Measurements from ENCODE around the gene PLEKHA8.

The PLEKHA8 gene

GRCh38 chr7:30003098-30003497 is 25.1 kb upstream of the PLEKHA8 start:
- H2BK5ac ChIP-seq (ENCODE audit: low read depth, low read length, poor library complexity) = no peak overlapping the region
- H3K9ac ChIP-seq (ENCODE audit: low read length) = no peak overlapping the region
- H3K4me1 ChIP-seq (ENCODE audit: control insufficient read depth in 1 of 2, insufficient read depth in 2 of 2, low read length in 2 of 2) = no peaks in the 10 kb centered on the region
- H2BK12ac ChIP-seq (ENCODE audit: low read length) = no peak overlapping the region
- no CpG with 5 or more reads among the region's 6 CpGs for WGBS (ENCODE audit: extremely low coverage, insufficient coverage, insufficient read length)
- no peak overlapping the region for H3K4me3 ChIP-seq (ENCODE audit: low read depth, low read length)
- H4K12ac ChIP-seq (ENCODE audit: low read depth, low read length) = no peak overlapping the region
- no peaks in the 10 kb centered on the region for H3K79me1 ChIP-seq (ENCODE audit: low read length)
- H3K79me2 ChIP-seq (ENCODE audit: control insufficient read depth, insufficient read depth, low read length, poor library complexity) = no peaks in the 10 kb centered on the region
- H4K91ac ChIP-seq (ENCODE audit: low read depth, low read length) = no peak overlapping the region
- no peaks in the 10 kb centered on the region for H3K9me3 ChIP-seq (ENCODE audit: insufficient read depth, low read depth, low read length)
- H3K36me3 ChIP-seq (ENCODE audit: control insufficient read depth in 1 of 2, insufficient read depth in 2 of 2, low read length in 2 of 2) = no peaks in the 10 kb centered on the region
- H3K4me2 ChIP-seq (ENCODE audit: low read length) = peak overlapping the region; percentile 24
- H3K27me3 ChIP-seq (ENCODE audit: insufficient read depth, low read length) = no peaks in the 10 kb centered on the region
- H2AK5ac ChIP-seq (ENCODE audit: low read length) = no peak overlapping the region
- no peak overlapping the region for H3K14ac ChIP-seq (ENCODE audit: low read length)
- no peak overlapping the region for H3K23ac ChIP-seq (ENCODE audit: low read length)
- H3K4ac ChIP-seq (ENCODE audit: low read depth, low read length) = no peak overlapping the region
- no peak overlapping the region for H2AFZ ChIP-seq (ENCODE audit: insufficient read depth, low read length, poor library complexity)
- no peak overlapping the region for H4K8ac ChIP-seq (ENCODE audit: low read depth, low read length)
- no peak overlapping the region for H2BK120ac ChIP-seq (ENCODE audit: insufficient read depth, low read length, poor library complexity)
- no peak overlapping the region for H3K27ac ChIP-seq (ENCODE audit: low read depth, low read length)
- DNase-seq = peak; percentile 71 to 90
- H3K18ac ChIP-seq (ENCODE audit: low read length) = no peak overlapping the region

DNA sequence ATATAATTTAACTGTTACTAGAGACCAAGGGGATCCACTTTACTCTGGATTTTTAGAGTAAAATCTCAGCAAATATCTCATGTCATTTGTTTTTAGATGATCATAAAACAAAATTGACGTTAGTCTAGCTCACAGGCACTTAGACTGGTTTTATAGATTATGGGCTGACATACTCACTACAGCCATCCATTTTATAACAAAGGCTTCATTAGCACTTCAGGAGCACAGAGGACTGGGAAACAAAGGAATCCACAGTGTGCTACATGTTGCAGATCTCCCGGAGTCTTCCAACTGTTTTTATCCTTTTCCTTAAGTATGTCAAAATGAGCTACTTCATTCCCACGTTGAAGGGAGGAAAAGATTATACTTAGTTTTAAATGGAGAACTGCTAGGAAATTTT is 22.7 kb upstream of the PLEKHA8 start:
- H3K14ac ChIP-seq (ENCODE audit: low read length) = no peak overlapping the region
- H2BK5ac ChIP-seq (ENCODE audit: low read depth, low read length, poor library complexity) = no peak overlapping the region
- H4K12ac ChIP-seq (ENCODE audit: low read depth, low read length) = no peak overlapping the region
- no peak overlapping the region for H3K4me3 ChIP-seq (ENCODE audit: low read depth, low read length)
- no peak overlapping the region for H2BK12ac ChIP-seq (ENCODE audit: low read length)
- H2AFZ ChIP-seq (ENCODE audit: insufficient read depth, low read length, poor library complexity) = no peak overlapping the region
- no peaks in the 10 kb centered on the region for H3K4me1 ChIP-seq (ENCODE audit: control insufficient read depth in 1 of 2, insufficient read depth in 2 of 2, low read length in 2 of 2)
- H2AK5ac ChIP-seq (ENCODE audit: low read length) = no peak overlapping the region
- no peak overlapping the region for H3K23ac ChIP-seq (ENCODE audit: low read length)
- no CpG with 5 or more reads among the region's 3 CpGs for WGBS (ENCODE audit: extremely low coverage, insufficient coverage, insufficient read length)
- H3K27ac ChIP-seq (ENCODE audit: low read depth, low read length) = no peak overlapping the region
- no peak overlapping the region for H3K4ac ChIP-seq (ENCODE audit: low read depth, low read length)
- no peak overlapping the region for H3K18ac ChIP-seq (ENCODE audit: low read length)
- no peaks in the 10 kb centered on the region for H3K36me3 ChIP-seq (ENCODE audit: control insufficient read depth in 1 of 2, insufficient read depth in 2 of 2, low read length in 2 of 2)
- no peak overlapping the region for H4K8ac ChIP-seq (ENCODE audit: low read depth, low read length)
- H3K9me3 ChIP-seq (ENCODE audit: insufficient read depth, low read depth, low read length) = no peaks in the 10 kb centered on the region
- no peak overlapping the region for H3K9ac ChIP-seq (ENCODE audit: low read length)
- H2BK120ac ChIP-seq (ENCODE audit: insufficient read depth, low read length, poor library complexity) = no peak overlapping the region
- no peak overlapping the region for H4K91ac ChIP-seq (ENCODE audit: low read depth, low read length)
- H3K79me2 ChIP-seq (ENCODE audit: control insufficient read depth, insufficient read depth, low read length, poor library complexity) = no peaks in the 10 kb centered on the region
- H3K4me2 ChIP-seq (ENCODE audit: low read length) = no peak overlapping the region
- no peak for DNase-seq
- no peaks in the 10 kb centered on the region for H3K79me1 ChIP-seq (ENCODE audit: low read length)
- no peaks in the 10 kb centered on the region for H3K27me3 ChIP-seq (ENCODE audit: insufficient read depth, low read length)

GRCh38 chr7:30010021-30010420 is 18.2 kb upstream of the PLEKHA8 start:
- no peak overlapping the region for H3K9ac ChIP-seq (ENCODE audit: low read length)
- H3K79me2 ChIP-seq (ENCODE audit: control insufficient read depth, insufficient read depth, low read length, poor library complexity) = no peaks in the 10 kb centered on the region
- no peak overlapping the region for H2AK5ac ChIP-seq (ENCODE audit: low read length)
- H3K18ac ChIP-seq (ENCODE audit: low read length) = no peak overlapping the region
- H3K27me3 ChIP-seq (ENCODE audit: insufficient read depth, low read length) = no peaks in the 10 kb centered on the region
- DNase-seq = no peak
- H3K23ac ChIP-seq (ENCODE audit: low read length) = no peak overlapping the region
- no peak overlapping the region for H3K27ac ChIP-seq (ENCODE audit: low read depth, low read length)
- H3K4me2 ChIP-seq (ENCODE audit: low read length) = no peak overlapping the region
- WGBS (ENCODE audit: extremely low coverage, insufficient coverage, insufficient read length) = 100% methylated on average over 1 of the region's 6 CpGs
- H4K12ac ChIP-seq (ENCODE audit: low read depth, low read length) = no peak overlapping the region
- no peak overlapping the region for H3K4ac ChIP-seq (ENCODE audit: low read depth, low read length)
- peaks cover 1 to 5% of the 10 kb centered on the region in 2 experiments for H3K36me3 ChIP-seq (ENCODE audit: control insufficient read depth in 1 of 2, insufficient read depth in 2 of 2, low read length in 2 of 2)
- no peak overlapping the region for H2BK5ac ChIP-seq (ENCODE audit: low read depth, low read length, poor library complexity)
- no peak overlapping the region for H4K8ac ChIP-seq (ENCODE audit: low read depth, low read length)
- no peak overlapping the region for H2BK120ac ChIP-seq (ENCODE audit: insufficient read depth, low read length, poor library complexity)
- H3K4me3 ChIP-seq (ENCODE audit: low read depth, low read length) = no peak overlapping the region
- H3K79me1 ChIP-seq (ENCODE audit: low read length) = no peaks in the 10 kb centered on the region
- H2AFZ ChIP-seq (ENCODE audit: insufficient read depth, low read length, poor library complexity) = no peak overlapping the region
- H3K9me3 ChIP-seq (ENCODE audit: insufficient read depth, low read depth, low read length) = no peaks in the 10 kb centered on the region
- H3K14ac ChIP-seq (ENCODE audit: low read length) = no peak overlapping the region
- no peak overlapping the region for H2BK12ac ChIP-seq (ENCODE audit: low read length)
- peaks cover 0 to under 1% of the 10 kb centered on the region in 2 experiments for H3K4me1 ChIP-seq (ENCODE audit: control insufficient read depth in 1 of 2, insufficient read depth in 2 of 2, low read length in 2 of 2)
- no peak overlapping the region for H4K91ac ChIP-seq (ENCODE audit: low read depth, low read length)

GRCh38 chr7:30012757-30013156 is 15.5 kb upstream of the PLEKHA8 start:
- no peak overlapping the region for H2BK5ac ChIP-seq (ENCODE audit: low read depth, low read length, poor library complexity)
- H3K79me1 ChIP-seq (ENCODE audit: low read length) = no peaks in the 10 kb centered on the region
- DNase-seq = peak in 1 of 2 donors; percentile 32
- H3K14ac ChIP-seq (ENCODE audit: low read length) = no peak overlapping the region
- H2AFZ ChIP-seq (ENCODE audit: insufficient read depth, low read length, poor library complexity) = no peak overlapping the region
- H2AK5ac ChIP-seq (ENCODE audit: low read length) = no peak overlapping the region
- no peak overlapping the region for H3K9ac ChIP-seq (ENCODE audit: low read length)
- no peak overlapping the region for H4K8ac ChIP-seq (ENCODE audit: low read depth, low read length)
- H2BK12ac ChIP-seq (ENCODE audit: low read length) = no peak overlapping the region
- no peaks in the 10 kb centered on the region for H3K79me2 ChIP-seq (ENCODE audit: control insufficient read depth, insufficient read depth, low read length, poor library complexity)
- no peaks in the 10 kb centered on the region for H3K27me3 ChIP-seq (ENCODE audit: insufficient read depth, low read length)
- H4K91ac ChIP-seq (ENCODE audit: low read depth, low read length) = no peak overlapping the region
- H3K4me2 ChIP-seq (ENCODE audit: low read length) = no peak overlapping the region
- no peak overlapping the region for H3K4me3 ChIP-seq (ENCODE audit: low read depth, low read length)
- H3K9me3 ChIP-seq (ENCODE audit: insufficient read depth, low read depth, low read length) = no peaks in the 10 kb centered on the region
- no peak overlapping the region for H4K12ac ChIP-seq (ENCODE audit: low read depth, low read length)
- H3K36me3 ChIP-seq (ENCODE audit: control insufficient read depth in 1 of 2, insufficient read depth in 2 of 2, low read length in 2 of 2) = peaks cover 10 to 13% of the 10 kb centered on the region in 2 experiments
- H3K4ac ChIP-seq (ENCODE audit: low read depth, low read length) = no peak overlapping the region
- peaks cover 0 to 1% of the 10 kb centered on the region in 2 experiments for H3K4me1 ChIP-seq (ENCODE audit: control insufficient read depth in 1 of 2, insufficient read depth in 2 of 2, low read length in 2 of 2)
- H3K23ac ChIP-seq (ENCODE audit: low read length) = no peak overlapping the region
- no peak overlapping the region for H3K27ac ChIP-seq (ENCODE audit: low read depth, low read length)
- WGBS (ENCODE audit: extremely low coverage, insufficient coverage, insufficient read length) = no CpG with 5 or more reads among the region's 3 CpGs
- H3K18ac ChIP-seq (ENCODE audit: low read length) = no peak overlapping the region
- no peak overlapping the region for H2BK120ac ChIP-seq (ENCODE audit: insufficient read depth, low read length, poor library complexity)
